Loucy (cell line): ENCODE data around the gene IL6R.

Source experiments
- H2AFZ ChIP-seq: fragments of 200-600 bp; sonication (generic); 2 replicates; pipeline ENCODE4 v1.6.0; 2016; ENCODE audit warnings: antibody characterized with exemption, mild to moderate bottlenecking, low read length, moderate library complexity
- H3F3A ChIP-seq: fragments of 200-600 bp; 2 replicates; pipeline ENCODE4 v1.6.0; 2016; ENCODE audit warnings: antibody characterized with exemption, low read depth, mild to moderate bottlenecking
- H3K27me3 ChIP-seq: fragments of 200-600 bp; sonication (generic); 2 replicates; pipeline ENCODE4 v1.6.1; 2014; ENCODE audit warnings: low read length, mild to moderate bottlenecking; ENCODE audit not compliant: insufficient read depth, poor library complexity, severe bottlenecking
- H3K36me3 ChIP-seq: fragments of 200-600 bp; sonication (generic); 2 replicates; pipeline ENCODE4 v1.6.1; 2016; ENCODE audit warnings: low read length; ENCODE audit not compliant: insufficient read depth
- H3K4me1 ChIP-seq: fragments of 200-600 bp; sonication (generic); 2 replicates; pipeline ENCODE4 v1.5.1; 2014; ENCODE audit warnings: low read length, mild to moderate bottlenecking; ENCODE audit not compliant: insufficient read depth, poor library complexity, severe bottlenecking
- H3K4me2 ChIP-seq: fragments of 200-600 bp; sonication (generic); 2 replicates; pipeline ENCODE4 v1.6.0; 2014; ENCODE audit warnings: antibody characterized with exemption, low read length, low read depth, mild to moderate bottlenecking; ENCODE audit not compliant: poor library complexity, severe bottlenecking
- H3K4me3 ChIP-seq: fragments of 200-600 bp; sonication (generic); 2 replicates; pipeline ENCODE4 v1.5.1; 2014; ENCODE audit warnings: low read length, mild to moderate bottlenecking, mixed read lengths; ENCODE audit not compliant: poor library complexity, severe bottlenecking
- H3K79me2 ChIP-seq: fragments of 200-600 bp; sonication (generic); 2 replicates; pipeline ENCODE4 v1.6.1; 2014; ENCODE audit warnings: low read length; ENCODE audit not compliant: insufficient read depth
- H3K9ac ChIP-seq: fragments of 200-600 bp; sonication (generic); 2 replicates; pipeline ENCODE4 v1.6.0; 2014; ENCODE audit warnings: mild to moderate bottlenecking, low read depth, low read length, moderate library complexity; ENCODE audit not compliant: poor library complexity, severe bottlenecking
- H3K9me2 ChIP-seq: fragments of 200-600 bp; sonication (generic); replicated peaks from 2 replicates; pipeline ENCODE4 v1.6.1; 2016; ENCODE audit warnings: low read depth, low read length, mixed read lengths
- H3K9me3 ChIP-seq: fragments of 200-600 bp; sonication (generic); 2 replicates; pipeline ENCODE4 v1.6.1; 2014; ENCODE audit warnings: mild to moderate bottlenecking, antibody characterized with exemption, low read length, low read depth; ENCODE audit not compliant: insufficient read depth
- H4K20me1 ChIP-seq: fragments of 200-600 bp; sonication (generic); 2 replicates; pipeline ENCODE4 v1.6.0; 2014; ENCODE audit warnings: antibody characterized with exemption, low read length, mild to moderate bottlenecking; ENCODE audit not compliant: insufficient read depth, poor library complexity, severe bottlenecking
- CTCF ChIP-seq: fragments of 200-600 bp; sonication (generic); conservative IDR thresholded peaks from 2 replicates; pipeline ENCODE4 v1.5.1; 2014; ENCODE audit warnings: mild to moderate bottlenecking, antibody characterized with exemption, low read length
- EZH2phosphoT487 ChIP-seq: fragments of 200-600 bp; IDR thresholded peaks from 2 replicates; pipeline ENCODE4 v1.6.1; 2018; ENCODE audit warnings: antibody characterized with exemption, mild to moderate bottlenecking, moderate library complexity, borderline replicate concordance

Gene IL6R

GRCh38 chr1:154466921-154467417 is 61.8 kb downstream of the IL6R start:
- Histone ChIP-seq H3K4me1 (peaks cover 41% of the 10 kb centered on the region), H3K36me3 (no peaks in the 10 kb centered on the region), H4K20me1 (no peaks in the 10 kb centered on the region), H3K4me2 (no peak overlapping the region), H2AFZ (no peak overlapping the region), H3K79me2 (no peaks in the 10 kb centered on the region), H3K9me3 (no peaks in the 10 kb centered on the region), H3F3A (peaks cover 5% of the 10 kb centered on the region), H3K9ac (no peak overlapping the region), H3K9me2 (no peaks in the 10 kb centered on the region), H3K4me3 (no peak overlapping the region), H3K27me3 (no peaks in the 10 kb centered on the region)
- TF ChIP-seq EZH2phosphoT487 = no peak
- TF ChIP-seq CTCF = no peak; the same call in 1 of the 2 replicates

- Histone ChIP-seq H2AFZ (no peak overlapping the region), H3K36me3 (no peaks in the 10 kb centered on the region)
Observed at GRCh38 chr1:154467434-154468102, 62.4 kb downstream of the IL6R start.

GRCh38 chr1:154468535-154469250 is 63.5 kb downstream of the IL6R start:
- Histone ChIP-seq H2AFZ (no peak overlapping the region), H3K36me3 (no peaks in the 10 kb centered on the region), H3K9ac (no peak overlapping the region), H3K4me1 (peaks cover 32% of the 10 kb centered on the region), H3K4me2 (no peak overlapping the region), H3K27me3 (no peaks in the 10 kb centered on the region), H3K9me2 (no peaks in the 10 kb centered on the region), H3K4me3 (no peak overlapping the region), H3F3A (no peaks in the 10 kb centered on the region), H4K20me1 (no peaks in the 10 kb centered on the region), H3K9me3 (no peaks in the 10 kb centered on the region), H3K79me2 (no peaks in the 10 kb centered on the region)
- TF ChIP-seq EZH2phosphoT487 = no peak
- TF ChIP-seq CTCF = no peak

More at GRCh38 chr1:154467434-154468102, 62.4 kb downstream of the IL6R start:
- no peak overlapping the region for H3K4me2 ChIP-seq
- no peaks in the 10 kb centered on the region for H3K9me2 ChIP-seq
- peaks cover 41% of the 10 kb centered on the region for H3K4me1 ChIP-seq
- peaks cover 5% of the 10 kb centered on the region for H3F3A ChIP-seq
- H3K27me3 ChIP-seq = no peaks in the 10 kb centered on the region
- H3K9ac ChIP-seq = no peak overlapping the region
- no peaks in the 10 kb centered on the region for H3K79me2 ChIP-seq
- no peak for TF ChIP-seq EZH2phosphoT487
- TF ChIP-seq CTCF = no peak
- H3K9me3 ChIP-seq = no peaks in the 10 kb centered on the region
- no peak overlapping the region for H3K4me3 ChIP-seq
- no peaks in the 10 kb centered on the region for H4K20me1 ChIP-seq
